HepG2 (cell line): ENCODE results near the gene LPO. TPM values are rescaled to one million over a fixed set of nuclear protein-coding genes. Genes with fewer than 3 reads are reported as not detected.
A peak's percentile ranks its signal among the peaks of the same experiment; 100 is the strongest.

Experiments
- ATAC-seq: fragments of 200-7000 bp; cut with Tn5 transposase; 3 replicates; pipeline ENCODE4 v1.9.1; 2020; ENCODE audit warnings: mild to moderate bottlenecking, moderate library complexity
- BruUV-seq: library from RNA; stranded (reverse); fragments of 400-500 nt; replicated peaks from 2 replicates; lab custom pipeline; 2021; lab: Mats Ljungman, UMichigan
- CTCF ChIA-PET: fragments of 300-600 bp; formaldehyde crosslinking; extraction: SDS; loops from one replicate; lab custom pipeline; 2021; ENCODE audit warnings: low total read pairs, inconsistent platforms, low intra/inter-chr PET ratio; lab: Yijun Ruan, JAX
- POLR2A ChIA-PET: fragments of 350-600 bp; sonication (Branson Sonifier 250); formaldehyde crosslinking; loops from one replicate; lab custom pipeline; 2020; ENCODE audit warnings: antibody characterized with exemption, inconsistent platforms; lab: Yijun Ruan, JAX
- DNase-seq: peaks from one replicate; pipeline ENCODE4 v3.0.0-alpha.2; 2015; ENCODE audit warnings: low spot score
- FAIRE-seq: peaks from 3 replicates; lab custom pipeline; 2011; peaks lifted over from hg19 to GRCh38; lab: Jason Lieb, UNC
- H2AFZ ChIP-seq: one replicate; pipeline ENCODE4 v1.6.1; 2011; ENCODE audit warnings: low read length, inconsistent platforms
- H3K27ac ChIP-seq: fragments of 300-600 bp; 3 replicates; pipeline ENCODE4 v1.8.0; 2011; ENCODE audit warnings: mixed run types, mild to moderate bottlenecking, mixed read lengths, low read length, inconsistent platforms; ENCODE audit not compliant: insufficient read depth; ENCODE audit errors: extremely low read length
- H3K27me3 ChIP-seq, 2 experiments: fragments of 200-600 bp in 1 of 2; 2 replicates in 1 of 2; 3 replicates in 1 of 2; pipeline versions ENCODE4 v1.6.0 to v1.8.0; 2011; ENCODE audit warnings: low read length in 2 of 2, mild to moderate bottlenecking in 2 of 2, moderate library complexity in 2 of 2, inconsistent platforms in 1 of 2; ENCODE audit not compliant: insufficient read depth in 2 of 2, control insufficient read depth in 1 of 2
- H3K36me3 ChIP-seq, 2 experiments: fragments of 200-600 bp in 1 of 2; replicated peaks in 1 of 2; 2 replicates in 1 of 2; 3 replicates in 1 of 2; pipeline versions ENCODE4 v1.5.1 to v1.8.0; 2011; ENCODE audit warnings: low read length in 2 of 2, inconsistent platforms in 1 of 2; ENCODE audit not compliant: insufficient read depth in 2 of 2, control insufficient read depth in 1 of 2
- H3K4me1 ChIP-seq: 2 replicates; pipeline ENCODE4 v1.5.1; 2012; ENCODE audit warnings: low read length, inconsistent platforms; ENCODE audit not compliant: insufficient read depth
- H3K4me2 ChIP-seq: 2 replicates; pipeline ENCODE4 v1.6.0; 2011; ENCODE audit warnings: low read depth, low read length, inconsistent platforms
- H3K4me3 ChIP-seq, 3 experiments: fragments of 200-600 bp in 1 of 3; sonication (generic), shearing (Covaris generic) in 1 of 3; replicated peaks in 1 of 3; 2 replicates each; pipeline ENCODE4 v1.5.1; 2011 to 2016; ENCODE audit warnings: low read length in 3 of 3, inconsistent platforms in 2 of 3, low read depth in 2 of 3, mild to moderate bottlenecking in 2 of 3, control low read depth in 1 of 3, mixed read lengths in 1 of 3; ENCODE audit not compliant: insufficient read depth in 1 of 3
- H3K79me2 ChIP-seq: one replicate; pipeline ENCODE4 v1.6.1; 2011; ENCODE audit warnings: low read length, inconsistent platforms; ENCODE audit not compliant: insufficient read depth
- H3K9ac ChIP-seq: 2 replicates; pipeline ENCODE4 v1.6.0; 2011; ENCODE audit warnings: mild to moderate bottlenecking, low read depth, low read length, inconsistent platforms; ENCODE audit not compliant: insufficient read depth
- H3K9me3 ChIP-seq: 2 replicates; pipeline ENCODE4 v1.5.1; 2012; ENCODE audit warnings: mild to moderate bottlenecking, low read length
- H4K20me1 ChIP-seq: 2 replicates; pipeline ENCODE4 v1.6.0; 2011; ENCODE audit warnings: inconsistent platforms, mild to moderate bottlenecking, low read length, moderate library complexity; ENCODE audit not compliant: insufficient read depth
- CERS6 ChIP-seq: sonication (generic); formaldehyde crosslinking; IDR thresholded peaks from 2 replicates; pipeline ENCODE4 v1.5.0; 2020; ENCODE audit warnings: missing genetic modification reagents
- MAFF ChIP-seq: IDR thresholded peaks from 2 replicates; pipeline ENCODE4 v1.6.1; 2011; ENCODE audit warnings: low read depth, low read length, improper control_type of control experiment
- MAFK ChIP-seq, 2 experiments: IDR thresholded peaks in 1 of 2; conservative IDR thresholded peaks in 1 of 2; 2 replicates each; pipeline ENCODE4 v1.6.1; 2011; ENCODE audit warnings: improper control_type of control experiment in 2 of 2, low read length in 2 of 2
- NFE2 ChIP-seq: sonication (generic); formaldehyde crosslinking; IDR thresholded peaks from 2 replicates; pipeline ENCODE4 v1.4.0; 2020; ENCODE audit warnings: missing genetic modification reagents
- NFE2L2 ChIP-seq: fragments of 150-350 bp; IDR thresholded peaks from 2 replicates; pipeline ENCODE4 v1.6.1; 2014; ENCODE audit warnings: low read length
- ZNF501 ChIP-seq: sonication (generic); formaldehyde crosslinking; IDR thresholded peaks from 2 replicates; pipeline ENCODE4 v1.5.1; 2020; ENCODE audit warnings: mild to moderate bottlenecking, moderate library complexity, missing genetic modification reagents
- WGBS: methylation state at CpG from one replicate; pipeline ENCODE4 v1.1.6; 2017; ENCODE audit warnings: low lambda C conversion rate; 5-methylcytosine and 5-hydroxymethylcytosine counted together
- in situ Hi-C: cut with HindIII; loops from 2 replicates; pipeline ENCODE4 v1.10.0; 2017; ENCODE audit warnings: low pct_unique_long_range_greater_than_20kb; ENCODE audit not compliant: extremely low pct_ligation_motif_present
- intact Hi-C: fragments of 100-400 bp; cut with micrococcal nuclease; formaldehyde crosslinking; loops from one replicate; pipeline ENCODE4 v1.10.0; 2022; ENCODE audit not compliant: unreplicated experiment
- polyA plus RNA-seq, 8 experiments: library from polyadenylated mRNA; depleted of rRNA in 3 of 8; stranded (reverse) in 7 of 8; unstranded in 1 of 8; fragments of >200 nt; fragmentation: Illumina TruSeq in 4 of 8; extraction: Trizol in 4 of 8; gene quantifications; 2 replicates each; pipeline versions ENCODE4 v1.2.1 to v1.2.3, GENCODE V29; 2011 to 2016; ENCODE audit warnings: low read depth in 4 of 8, missing spikeins in 1 of 8, mixed read lengths in 1 of 8; ENCODE audit not compliant: insufficient read depth in 1 of 8
- total RNA-seq, 5 experiments: library from RNA; depleted of rRNA; stranded (reverse); fragments of >200 nt; fragmentation: Illumina TruSeq; extraction: Trizol; gene quantifications; 2 replicates each; pipeline ENCODE4 v1.2.3, GENCODE V29; 2016; ENCODE audit warnings: low read depth in 1 of 5

LPO gene
- total and polyA plus RNA-seq, 2 of the 13 experiments (the other 11 are each of a cell fraction or from before 2014, with no cell fraction given), result not detected

GRCh38 chr17:58289869-58290268 lies 51.5 kb downstream of the LPO start:
- DNase-seq (peak; percentile 20), FAIRE-seq (no peak)
- 15% methylated on average over 2 of the region's 2 CpGs for WGBS
- H3K36me3 ChIP-seq, result no peaks in the 10 kb centered on the region
- no peaks in the 10 kb centered on the region for H3K9me3 ChIP-seq
- no peak overlapping the region for H3K4me3 ChIP-seq
- no TSS peak for BruUV-seq
- H2AFZ ChIP-seq, result no peak overlapping the region
- CTCF ChIA-PET, result no interaction called here
- H3K27ac ChIP-seq, result no peak overlapping the region
- in situ Hi-C loops, result no loop called here
- no peak overlapping the region for H3K9ac ChIP-seq
- no peaks in the 10 kb centered on the region for H3K4me1 ChIP-seq
- peaks cover 0 to 22% of the 10 kb centered on the region in 2 experiments; a peak in 3 of 5 replicates for H3K27me3 ChIP-seq
- H3K4me2 ChIP-seq, result no peak overlapping the region
- TF ChIP-seq ZNF501 (CRISPR knock-in tag) (no peak), NFE2L2 (peak; percentile 61), MAFK (conservative IDR thresholded peaks at IDR 0.05 in 1 of 2, IDR thresholded peaks at IDR 0.05 in 1 of 2; ENCODE audit: low read length in 2 of 2) (peak; percentile 82 to 90), MAFF (peak; percentile 87), NFE2 (CRISPR knock-in tag) (peak; percentile 67; the same call in 1 of the 2 replicates)
- TF ChIP-seq, all 625 proteins: peak for 4
- no peaks in the 10 kb centered on the region for H3K79me2 ChIP-seq
- intact Hi-C loops, result no loop called here
- H4K20me1 ChIP-seq, result no peaks in the 10 kb centered on the region
- ATAC-seq, result no peak
- POLR2A ChIA-PET, result no interaction called here

- POLR2A ChIA-PET, result no interaction called here
- Histone ChIP-seq H3K79me2 (no peaks in the 10 kb centered on the region), H4K20me1 (no peaks in the 10 kb centered on the region), H3K4me1 (no peaks in the 10 kb centered on the region), H3K9me3 (no peaks in the 10 kb centered on the region), H3K27ac (no peak overlapping the region), H3K9ac (no peak overlapping the region), H3K4me3 (no peak overlapping the region), H3K36me3 (no peaks in the 10 kb centered on the region), H3K4me2 (no peak overlapping the region), H3K27me3 (peaks cover 0 to 23% of the 10 kb centered on the region in 2 experiments; a peak in 3 of 5 replicates), H2AFZ (no peak overlapping the region)
- FAIRE-seq, result no peak
- in situ Hi-C loops, result no loop called here
- 56% methylated on average over 5 of the region's 5 CpGs for WGBS
- intact Hi-C loops, result no loop called here
- no TSS peak for BruUV-seq
- CTCF ChIA-PET, result no interaction called here
- TF ChIP-seq CERS6, result no peak
- no peak for DNase-seq
- no peak for ATAC-seq
Measured at GRCh38 chr17:58291246-58291645, 52.9 kb downstream of the LPO start.
